Fibroblast of villous mesenchyme (primary cell): ENCODE results near the gene JCAD. TPM values are rescaled to one million over a fixed set of nuclear protein-coding genes. Genes with fewer than 3 reads are reported as not detected.

ENCODE experiments used
- DNase-seq: peaks from one replicate; pipeline ENCODE4 v3.0.0-alpha.2; 2010; ENCODE audit warnings: low read depth
- H3K4me3 ChIP-seq: 2 replicates; pipeline ENCODE4 v1.5.1; 2011; ENCODE audit warnings: low read depth, mild to moderate bottlenecking, low read length
- CTCF ChIP-seq: IDR thresholded peaks from 2 replicates; pipeline ENCODE4 v1.5.1; 2012; ENCODE audit warnings: low read depth, mild to moderate bottlenecking, low read length; ENCODE audit not compliant: insufficient read depth
- total RNA-seq: library from RNA; depleted of rRNA; stranded (reverse); fragments of >200 nt; gene quantifications from 2 replicates; pipeline ENCODE4 v1.2.3, GENCODE V29; 2012

JCAD gene
- total RNA-seq, 1 donor, result 7.8 TPM

DNA sequence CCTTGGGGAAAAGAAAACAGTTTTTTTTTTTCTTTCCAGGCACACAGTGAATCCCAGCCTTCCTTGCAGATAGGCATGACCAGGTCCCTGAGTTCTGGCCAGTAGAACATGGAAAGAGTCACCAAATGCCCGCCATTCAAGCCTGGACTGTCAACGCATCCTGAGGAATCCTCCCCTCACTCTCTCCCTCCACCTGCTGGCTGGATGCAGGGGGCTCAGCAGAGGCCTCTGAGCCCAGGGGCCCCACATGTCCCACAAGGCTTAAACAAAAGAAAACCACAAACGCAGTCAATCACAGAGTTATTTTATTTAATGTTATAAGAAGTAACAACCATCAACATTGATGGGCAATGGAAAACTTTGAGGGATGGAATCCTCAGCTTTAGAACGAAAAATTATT lies 93.1 kb downstream of the JCAD start:
- no peak overlapping the region for H3K4me3 ChIP-seq
- TF ChIP-seq CTCF, result no peak
- no peak for DNase-seq
